Suppressor macrophage (primary cell): Measurements from ENCODE around the gene C1QTNF1.
"Not testable (repeated sequence)": the region's sequence is repeated elsewhere in the genome, so short reads cannot be mapped to it uniquely, and the experiment has no call there.

Source experiments
- DNase-seq, 4 experiments: peaks; one replicate each; pipeline ENCODE4 v3.0.0-alpha.2; 2020 to 2022

The C1QTNF1 gene

GRCh38 chr17:79054200-79054960, 30.4 kb downstream of the C1QTNF1 start:
- peak; percentile 10 to 43 (median 37) for DNase-seq

GRCh38 chr17:79055197-79055596, 31.2 kb downstream of the C1QTNF1 start:
- DNase-seq, result no peak

- DNase-seq, result peak; percentile 24 to 51 (median 42)
Observed at GRCh38 chr17:79057737-79058385, 33.9 kb downstream of the C1QTNF1 start.

- peak in 2 of 4 experiments; percentile 32 to 46 for DNase-seq
Observed at GRCh38 chr17:79062691-79063090, 38.7 kb downstream of the C1QTNF1 start.

GRCh38 chr17:79064026-79064425, 40.1 kb downstream of the C1QTNF1 start:
- no peak for DNase-seq

GRCh38 chr17:79065105-79065670, 41.2 kb downstream of the C1QTNF1 start:
- DNase-seq, result peak; percentile 71 to 83 (median 76)

GRCh38 chr17:79066963-79067362, 43.0 kb downstream of the C1QTNF1 start:
- no peak for DNase-seq

- no peak for DNase-seq
Observed at GRCh38 chr17:79070266-79070880, 46.4 kb downstream of the C1QTNF1 start.

- DNase-seq, result no peak
Observed at GRCh38 chr17:79071161-79071740, 47.3 kb downstream of the C1QTNF1 start.

- DNase-seq, result no peak
Observed at GRCh38 chr17:79072544-79072943, 48.6 kb downstream of the C1QTNF1 start.

- no peak for DNase-seq
Observed at GRCh38 chr17:79073016-79073705, 49.2 kb downstream of the C1QTNF1 start.

GRCh38 chr17:79073706-79074088, 49.7 kb downstream of the C1QTNF1 start:
- no peak for DNase-seq

- DNase-seq, result not testable (repeated sequence)
Observed at GRCh38 chr17:79074121-79074648, 50.2 kb downstream of the C1QTNF1 start.

- peak; percentile 98 to 100 (median 100) for DNase-seq
Observed at GRCh38 chr17:79074649-79075445, 50.9 kb downstream of the C1QTNF1 start, which contains the start of gene ENGASE. ENGASE (plus strand) TSS chr17:79074824; CDS start chr17:79074945, 121 bp downstream.

GRCh38 chr17:79075446-79075750, 51.4 kb downstream of the C1QTNF1 start:
- DNase-seq, result no peak

GRCh38 chr17:79075861-79076406, 52.0 kb downstream of the C1QTNF1 start:
- no peak for DNase-seq

GRCh38 chr17:79077587-79077986, 53.6 kb downstream of the C1QTNF1 start:
- DNase-seq, result no peak

- no peak for DNase-seq
Observed at GRCh38 chr17:79078476-79079190, 54.7 kb downstream of the C1QTNF1 start.

- no peak for DNase-seq
Observed at GRCh38 chr17:79079421-79080200, 55.6 kb downstream of the C1QTNF1 start.
